Right lung (tissue), 5 donors: ENCODE measurements around the gene SLC22A14. TPM values are rescaled to one million over a fixed set of nuclear protein-coding genes. Genes with fewer than 3 reads are reported as not detected.
"Not testable (repeated sequence)": the region's sequence is repeated elsewhere in the genome, so short reads cannot be mapped to it uniquely, and the experiment has no call there.

Experiments
- DNase-seq, 2 donors: peaks; one replicate each; pipeline ENCODE4 v3.0.0-alpha.2; 2013
- polyA plus RNA-seq, 5 donors: library from polyadenylated mRNA; unstranded; fragments of 120-200 nt; gene quantifications; one replicate each; pipeline versions ENCODE4 v1.2.1 to v1.2.3, GENCODE V29; 2013; ENCODE audit warnings: inconsistent platforms in 1 of 5, low replicate concordance in 1 of 5; ENCODE audit not compliant: insufficient read length in 5 of 5, insufficient read depth in 1 of 5

Gene SLC22A14
- polyA plus RNA-seq, 5 donors, result 0.11 to 0.24 (median 0.14) TPM

DNA sequence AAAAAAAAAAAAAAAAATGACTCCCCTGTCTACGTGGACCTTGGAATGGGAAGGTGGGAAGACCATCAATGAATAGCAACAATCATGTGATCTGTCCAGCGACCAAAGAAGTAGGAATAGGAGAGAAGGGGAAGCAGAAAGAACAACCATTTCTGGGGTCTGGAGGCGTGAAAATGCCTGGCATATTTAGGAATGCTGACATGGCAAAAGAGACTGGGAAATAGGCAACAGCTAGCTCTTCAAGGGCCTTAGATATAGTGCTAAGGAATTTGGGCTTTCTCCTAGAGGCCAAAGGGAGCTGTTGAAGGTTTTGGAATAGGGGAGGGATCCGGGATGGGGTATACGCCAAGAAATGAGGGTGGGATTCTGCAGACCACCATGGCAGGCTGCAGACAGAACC is 10.5 kb upstream of the SLC22A14 start:
- DNase-seq, result no peak

DNA sequence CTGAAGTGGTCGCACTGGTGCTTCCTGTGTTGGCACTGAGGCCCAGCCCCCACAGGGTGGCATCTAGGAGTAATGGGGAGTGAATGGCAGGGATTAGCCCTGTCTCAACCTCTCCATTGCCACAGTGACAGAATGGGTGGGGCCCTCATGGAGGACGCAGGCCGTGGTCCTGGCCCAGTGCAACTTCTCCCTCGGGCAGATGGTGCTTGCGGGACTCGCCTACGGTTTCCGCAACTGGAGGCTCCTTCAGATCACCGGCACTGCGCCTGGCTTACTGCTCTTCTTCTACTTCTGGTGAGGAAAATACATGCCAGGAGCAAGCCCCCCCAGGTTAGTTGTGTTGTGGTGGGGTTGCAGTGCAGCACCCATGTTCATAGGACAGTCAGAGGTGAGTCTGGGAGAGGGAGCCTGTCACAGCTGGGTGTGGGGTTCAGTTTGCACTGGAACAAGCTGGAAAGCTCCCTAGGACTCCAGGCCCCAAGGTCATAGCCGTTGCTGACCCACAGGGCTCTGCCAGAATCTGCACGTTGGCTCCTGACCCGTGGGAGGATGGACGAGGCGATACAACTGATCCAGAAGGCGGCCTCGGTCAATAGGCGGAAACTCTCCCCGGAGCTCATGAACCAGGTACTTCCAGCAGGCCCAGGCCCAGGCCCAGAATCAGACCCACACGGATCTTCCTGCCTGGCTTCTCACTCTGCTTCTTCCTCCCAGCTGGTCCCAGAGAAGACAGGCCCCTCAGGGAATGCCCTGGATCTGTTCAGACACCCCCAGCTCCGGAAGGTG is 7.0 kb upstream of the SLC22A14 start:
- DNase-seq, result no peak

- DNase-seq, result no peak
These were observed 6.4 kb upstream of the SLC22A14 start for GRCh38 chr3:38275658-38276057.

DNA sequence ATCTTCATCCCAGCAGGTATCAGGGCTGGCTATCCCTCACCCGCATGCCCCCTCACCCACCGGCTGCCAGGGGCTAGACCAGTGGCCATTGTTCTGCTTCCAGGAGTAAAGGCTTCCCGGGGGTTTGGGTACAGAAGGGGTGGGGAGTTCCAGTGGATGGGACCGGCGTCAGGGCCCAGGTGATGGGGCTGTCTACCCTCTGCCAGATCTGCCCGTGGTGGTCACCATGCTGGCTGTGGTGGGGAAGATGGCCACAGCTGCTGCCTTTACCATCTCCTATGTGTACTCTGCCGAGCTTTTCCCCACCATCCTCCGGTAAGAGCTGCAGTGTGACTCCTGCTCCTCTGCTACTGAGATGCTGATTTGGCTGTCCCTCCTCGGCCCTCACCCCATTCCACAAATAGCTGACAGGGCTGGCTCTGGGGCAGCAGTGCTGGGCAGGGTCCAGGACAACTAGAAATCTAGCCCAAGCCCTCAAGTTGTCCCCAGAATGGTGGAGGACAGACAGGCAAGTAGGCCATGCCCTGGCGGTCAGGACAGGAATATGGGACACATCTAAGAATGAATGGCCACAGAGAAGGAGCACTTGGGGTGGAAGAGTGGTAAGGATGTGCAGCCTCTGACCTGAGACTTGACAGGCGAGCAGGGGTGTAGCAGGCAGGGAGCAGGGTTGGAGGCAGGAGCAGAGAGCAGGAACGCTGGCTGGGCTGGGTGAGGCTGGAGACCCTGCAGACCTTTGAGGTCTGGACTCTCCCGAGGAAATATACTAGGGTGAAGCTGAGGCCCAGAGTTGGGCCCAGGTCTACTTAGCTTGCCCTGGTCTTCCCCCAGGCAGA is 5.8 kb upstream of the SLC22A14 start:
- no peak for DNase-seq

DNA sequence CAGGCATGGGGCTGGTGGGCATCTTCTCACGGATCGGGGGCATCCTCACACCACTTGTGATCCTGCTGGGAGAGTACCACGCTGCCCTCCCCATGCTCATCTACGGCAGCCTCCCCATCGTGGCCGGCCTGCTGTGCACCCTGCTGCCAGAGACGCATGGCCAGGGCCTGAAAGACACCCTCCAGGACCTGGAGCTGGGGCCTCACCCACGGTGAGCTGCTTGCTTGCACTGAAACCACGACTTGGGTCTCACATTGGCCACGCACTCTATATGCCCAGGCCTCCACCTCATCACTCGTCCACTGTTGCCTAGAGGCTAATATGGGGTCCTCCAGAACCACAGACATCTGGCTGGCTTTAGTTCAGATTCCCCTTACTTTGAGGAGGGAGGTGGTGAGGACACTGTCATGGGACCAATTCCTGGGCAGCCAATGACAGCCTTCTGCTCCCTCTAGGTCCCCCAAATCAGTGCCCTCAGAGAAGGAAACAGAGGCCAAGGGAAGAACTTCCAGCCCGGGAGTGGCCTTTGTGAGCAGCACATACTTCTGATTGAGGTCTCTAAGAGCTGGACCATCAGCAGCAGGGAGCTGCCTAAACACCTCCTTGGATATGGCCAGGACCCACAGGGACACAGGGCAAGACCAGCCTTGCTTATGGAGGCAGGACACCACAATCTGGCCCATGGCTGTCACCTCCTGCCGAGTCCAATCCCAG is 5.0 kb upstream of the SLC22A14 start:
- no peak for DNase-seq

- DNase-seq, result no peak
These were observed 3.3 kb upstream of the SLC22A14 start for GRCh38 chr3:38278841-38279240.

DNA sequence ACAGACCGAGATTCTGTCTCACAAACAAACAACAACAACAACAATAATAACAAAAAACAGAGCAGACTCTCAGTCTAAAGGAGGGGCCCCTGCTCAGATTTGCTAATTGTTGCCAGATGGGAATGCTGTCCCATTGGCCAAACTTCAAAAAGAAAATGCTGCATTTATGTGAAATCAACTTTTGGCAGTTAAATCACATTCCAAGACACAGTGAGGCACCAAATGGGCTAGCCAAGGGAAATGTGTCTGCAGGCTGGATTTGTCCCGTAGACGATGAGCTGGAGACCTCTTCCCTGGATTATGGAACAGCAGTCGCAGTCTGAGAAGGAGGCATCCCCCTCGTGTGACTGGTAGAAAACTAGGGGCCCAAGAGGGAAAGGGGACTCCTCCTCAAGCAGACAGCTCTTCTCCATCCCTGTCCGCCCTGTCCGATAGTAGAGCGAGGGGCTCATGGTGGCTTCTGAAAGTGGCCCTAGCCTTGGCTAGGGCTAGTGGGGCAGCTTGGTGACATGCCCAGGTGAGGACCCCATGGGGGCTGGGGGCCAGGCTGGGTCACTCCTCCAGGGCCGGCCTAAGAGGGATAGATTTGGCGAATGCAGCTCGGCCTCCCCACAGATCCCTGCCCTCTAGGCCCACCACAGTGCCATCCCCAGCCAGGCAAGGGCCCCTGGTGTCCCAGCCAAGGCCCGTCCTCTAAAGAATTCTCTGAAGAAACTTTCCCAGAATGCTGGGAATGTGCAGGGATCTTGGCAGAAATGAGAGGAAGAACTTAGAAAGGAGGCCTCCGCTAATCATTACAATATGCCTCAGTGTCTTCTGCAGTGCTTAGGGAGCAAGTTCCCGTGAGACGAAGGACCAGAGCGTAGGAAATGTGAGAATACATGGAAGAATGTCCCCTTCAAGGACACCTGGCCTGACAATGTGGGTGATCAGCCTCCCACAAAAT is 2.0 kb downstream of the SLC22A14 start:
- peak in 1 of 2 donors; percentile 12 for DNase-seq

DNA sequence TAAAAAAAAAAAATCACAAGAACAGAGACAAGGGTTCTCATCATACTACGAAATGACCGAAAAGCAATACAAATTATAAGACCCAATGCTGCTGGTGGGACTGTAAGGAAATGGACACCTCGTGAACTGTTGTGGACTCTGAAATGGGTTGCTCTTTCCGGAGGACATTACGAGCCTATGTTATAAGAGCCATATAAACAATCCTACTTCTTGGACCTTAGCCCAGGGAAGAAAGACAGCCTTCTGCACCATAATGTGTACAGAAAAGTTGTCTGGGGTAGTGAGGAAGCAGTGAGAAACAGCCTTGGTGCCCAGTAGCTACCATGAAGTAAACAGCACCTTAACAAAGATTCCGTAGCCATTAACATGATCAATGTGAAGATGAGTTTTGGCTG is 2.7 kb downstream of the SLC22A14 start:
- DNase-seq, result no peak

GRCh38 chr3:38289286-38290217 is 7.5 kb downstream of the SLC22A14 start:
- DNase-seq, result not testable (repeated sequence)

GRCh38 chr3:38297053-38297452 is 15.0 kb downstream of the SLC22A14 start:
- DNase-seq, result not testable (repeated sequence)

GRCh38 chr3:38297537-38297936 is 15.4 kb downstream of the SLC22A14 start:
- no peak for DNase-seq

GRCh38 chr3:38297947-38298711 is 16.0 kb downstream of the SLC22A14 start:
- no peak for DNase-seq

GRCh38 chr3:38306941-38307340 is 24.8 kb downstream of the SLC22A14 start:
- no peak for DNase-seq

DNA sequence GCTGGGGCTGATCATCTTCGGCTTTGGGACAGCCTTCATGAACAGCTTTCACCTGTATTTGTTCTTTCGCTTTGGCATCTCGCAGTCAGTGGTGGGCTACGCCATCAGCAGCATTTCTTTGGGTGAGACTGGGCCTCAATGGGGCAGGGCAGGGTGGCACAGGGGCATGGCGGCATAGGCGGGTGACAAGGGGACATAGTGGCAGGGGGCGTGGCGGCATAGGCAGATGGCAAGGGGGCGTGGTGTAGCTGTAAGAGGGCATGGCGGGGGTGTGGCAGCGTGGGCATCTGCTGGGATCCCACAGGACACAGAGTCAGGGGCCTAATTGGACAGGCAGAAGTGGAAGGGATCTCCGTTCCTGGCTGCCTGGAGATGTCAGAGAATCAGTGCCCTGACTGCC is 25.5 kb downstream of the SLC22A14 start:
- DNase-seq, result no peak

GRCh38 chr3:38308456-38308855 is 26.4 kb downstream of the SLC22A14 start:
- DNase-seq, result no peak

GRCh38 chr3:38311476-38311875 is 29.4 kb downstream of the SLC22A14 start:
- DNase-seq, result no peak

GRCh38 chr3:38311941-38312340 is 29.8 kb downstream of the SLC22A14 start:
- no peak for DNase-seq

GRCh38 chr3:38312356-38312755 is 30.3 kb downstream of the SLC22A14 start:
- DNase-seq, result no peak

- no peak for DNase-seq
These were observed 31.2 kb downstream of the SLC22A14 start for GRCh38 chr3:38313263-38313662.
